ENCODE results near the gene HDC.
A peak's percentile ranks its signal among the peaks of the same experiment; 100 is the strongest.

The HDC gene

GRCh38 chr15:50256188-50257041 lies 9.1 kb downstream of the HDC start:
- peak; percentile 14 for DNase-seq (ENCODE audit: low read depth)

GRCh38 chr15:50252556-50252955 lies 13.0 kb downstream of the HDC start:
- no peak for DNase-seq (ENCODE audit: low read depth)

GRCh38 chr15:50251638-50252182 lies 13.8 kb downstream of the HDC start:
- DNase-seq (ENCODE audit: low read depth): no peak

- no peak for DNase-seq (ENCODE audit: low read depth)
Observed at GRCh38 chr15:50250760-50251394, 14.6 kb downstream of the HDC start.

GRCh38 chr15:50249704-50250103 lies 15.8 kb downstream of the HDC start:
- no peak for DNase-seq (ENCODE audit: low read depth)

GRCh38 chr15:50248994-50249582 lies 16.4 kb downstream of the HDC start:
- no peak for DNase-seq (ENCODE audit: low read depth)

GRCh38 chr15:50247819-50248655 lies 17.5 kb downstream of the HDC start:
- no peak for DNase-seq (ENCODE audit: low read depth)

GRCh38 chr15:50246631-50247030 lies 18.9 kb downstream of the HDC start:
- DNase-seq (ENCODE audit: low read depth): no peak

- no peak for DNase-seq (ENCODE audit: low read depth)
Observed at GRCh38 chr15:50244959-50245624, 20.4 kb downstream of the HDC start.

- DNase-seq (ENCODE audit: low read depth): no peak
Observed at GRCh38 chr15:50244153-50244552, 21.4 kb downstream of the HDC start.

GRCh38 chr15:50241684-50242450 lies 23.7 kb downstream of the HDC start:
- no peak for DNase-seq (ENCODE audit: low read depth)

- no peak for DNase-seq (ENCODE audit: low read depth)
Observed at GRCh38 chr15:50238255-50238654, 27.3 kb downstream of the HDC start.

- no peak for DNase-seq (ENCODE audit: low read depth)
Observed at GRCh38 chr15:50236433-50236832, 29.1 kb downstream of the HDC start.

- no peak for DNase-seq (ENCODE audit: low read depth)
Observed at GRCh38 chr15:50235794-50236193, 29.7 kb downstream of the HDC start.

- DNase-seq (ENCODE audit: low read depth): no peak
Observed at GRCh38 chr15:50234764-50235163, 30.8 kb downstream of the HDC start.

- no peak for DNase-seq (ENCODE audit: low read depth)
Observed at GRCh38 chr15:50233192-50233736, 32.3 kb downstream of the HDC start.

GRCh38 chr15:50232791-50233190 lies 32.7 kb downstream of the HDC start:
- DNase-seq (ENCODE audit: low read depth): no peak

- no peak for DNase-seq (ENCODE audit: low read depth)
Observed at GRCh38 chr15:50231761-50232160, 33.8 kb downstream of the HDC start.

- DNase-seq (ENCODE audit: low read depth): no peak
Observed at GRCh38 chr15:50229336-50229735, 36.2 kb downstream of the HDC start.

- DNase-seq (ENCODE audit: low read depth): no peak
Observed at GRCh38 chr15:50228866-50229265, 36.7 kb downstream of the HDC start.

Measured in fibroblast of the conjunctiva (primary cell).